ENCODE data around the gene MRPL24.

The MRPL24 gene

GRCh38 chr1:156756355-156756754 is 15.5 kb upstream of the MRPL24 start (continued):
- no peak for TF ChIP-seq POU6F1 (CRISPR knock-in tag; IDR thresholded peaks at IDR 0.05; ENCODE audit: borderline replicate concordance, low read depth)
- no peak for TF ChIP-seq BACH2 (CRISPR knock-in tag; IDR thresholded peaks at IDR 0.05; ENCODE audit: borderline replicate concordance)
- TF ChIP-seq, protein P1, sequence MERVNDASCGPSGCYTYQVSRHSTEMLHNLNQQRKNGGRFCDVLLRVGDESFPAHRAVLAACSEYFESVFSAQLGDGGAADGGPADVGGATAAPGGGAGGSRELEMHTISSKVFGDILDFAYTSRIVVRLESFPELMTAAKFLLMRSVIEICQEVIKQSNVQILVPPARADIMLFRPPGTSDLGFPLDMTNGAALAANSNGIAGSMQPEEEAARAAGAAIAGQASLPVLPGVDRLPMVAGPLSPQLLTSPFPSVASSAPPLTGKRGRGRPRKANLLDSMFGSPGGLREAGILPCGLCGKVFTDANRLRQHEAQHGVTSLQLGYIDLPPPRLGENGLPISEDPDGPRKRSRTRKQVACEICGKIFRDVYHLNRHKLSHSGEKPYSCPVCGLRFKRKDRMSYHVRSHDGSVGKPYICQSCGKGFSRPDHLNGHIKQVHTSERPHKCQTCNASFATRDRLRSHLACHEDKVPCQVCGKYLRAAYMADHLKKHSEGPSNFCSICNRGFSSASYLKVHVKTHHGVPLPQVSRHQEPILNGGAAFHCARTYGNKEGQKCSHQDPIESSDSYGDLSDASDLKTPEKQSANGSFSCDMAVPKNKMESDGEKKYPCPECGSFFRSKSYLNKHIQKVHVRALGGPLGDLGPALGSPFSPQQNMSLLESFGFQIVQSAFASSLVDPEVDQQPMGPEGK (CRISPR knock-in tag; IDR thresholded peaks at IDR 0.05; ENCODE audit: borderline replicate concordance): no peak
- TF ChIP-seq ISL1 (CRISPR knock-in tag; IDR thresholded peaks at IDR 0.05): no peak
- no peak for TF ChIP-seq ZNF8 (CRISPR knock-in tag; IDR thresholded peaks at IDR 0.05)
- no peak for TF ChIP-seq ZC3H10 (CRISPR knock-in tag; IDR thresholded peaks at IDR 0.05)
- no peak for TF ChIP-seq SNAI2 (CRISPR knock-in tag; IDR thresholded peaks at IDR 0.05)
- no peak for TF ChIP-seq RARB (CRISPR knock-in tag; IDR thresholded peaks at IDR 0.05)

DNA sequence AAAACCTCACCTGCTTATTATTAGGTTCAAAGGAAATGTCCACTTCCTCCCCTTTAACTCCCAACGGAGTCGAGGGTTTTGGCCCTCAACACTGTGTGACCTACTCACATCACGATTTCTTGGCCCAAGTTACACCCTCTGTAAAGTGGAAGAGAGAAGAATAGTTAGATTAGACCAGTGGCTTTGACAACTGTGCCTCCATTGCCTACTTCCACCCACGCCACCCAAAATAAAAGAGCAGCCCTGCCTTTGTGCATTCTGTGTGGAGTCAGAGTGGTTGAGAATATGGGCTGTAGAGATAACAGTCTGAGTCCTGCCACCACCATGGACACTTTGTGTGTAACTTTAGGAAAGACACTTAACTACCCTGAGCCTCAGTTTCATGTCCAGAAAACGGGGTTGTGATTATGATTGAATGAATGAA is 14.7 kb upstream of the MRPL24 start:
- no peak for ATAC-seq
- no peak for TF ChIP-seq CSDC2 (CRISPR knock-in tag; IDR thresholded peaks at IDR 0.05)

GRCh38 chr1:156754219-156754618 is 13.3 kb upstream of the MRPL24 start:
- no peak for ATAC-seq
- TF ChIP-seq ISL1 (CRISPR knock-in tag; IDR thresholded peaks at IDR 0.05): no peak
- no peak for TF ChIP-seq TCF4 (CRISPR knock-in tag; IDR thresholded peaks at IDR 0.05; ENCODE audit: borderline replicate concordance)
- TF ChIP-seq, protein P2, sequence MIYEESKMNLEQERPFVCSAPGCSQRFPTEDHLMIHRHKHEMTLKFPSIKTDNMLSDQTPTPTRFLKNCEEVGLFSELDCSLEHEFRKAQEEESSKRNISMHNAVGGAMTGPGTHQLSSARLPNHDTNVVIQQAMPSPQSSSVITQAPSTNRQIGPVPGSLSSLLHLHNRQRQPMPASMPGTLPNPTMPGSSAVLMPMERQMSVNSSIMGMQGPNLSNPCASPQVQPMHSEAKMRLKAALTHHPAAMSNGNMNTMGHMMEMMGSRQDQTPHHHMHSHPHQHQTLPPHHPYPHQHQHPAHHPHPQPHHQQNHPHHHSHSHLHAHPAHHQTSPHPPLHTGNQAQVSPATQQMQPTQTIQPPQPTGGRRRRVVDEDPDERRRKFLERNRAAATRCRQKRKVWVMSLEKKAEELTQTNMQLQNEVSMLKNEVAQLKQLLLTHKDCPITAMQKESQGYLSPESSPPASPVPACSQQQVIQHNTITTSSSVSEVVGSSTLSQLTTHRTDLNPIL (CRISPR knock-in tag; IDR thresholded peaks at IDR 0.05; ENCODE audit: low read depth): no peak

- no peak for ATAC-seq
- TF ChIP-seq, protein P2 (CRISPR knock-in tag; IDR thresholded peaks at IDR 0.05; ENCODE audit: low read depth): no peak
- no peak for TF ChIP-seq POU6F1 (CRISPR knock-in tag; IDR thresholded peaks at IDR 0.05; ENCODE audit: borderline replicate concordance, low read depth)
- TF ChIP-seq, protein P1 (CRISPR knock-in tag; IDR thresholded peaks at IDR 0.05; ENCODE audit: borderline replicate concordance): no peak
- TF ChIP-seq ZNF70 (CRISPR knock-in tag; IDR thresholded peaks at IDR 0.05): no peak
- TF ChIP-seq CSDC2 (CRISPR knock-in tag; IDR thresholded peaks at IDR 0.05): no peak
- TF ChIP-seq ZNF565 (CRISPR knock-in tag; conservative IDR thresholded peaks at IDR 0.05; ENCODE audit: low read depth): no peak
- TF ChIP-seq TOX (CRISPR knock-in tag; IDR thresholded peaks at IDR 0.05; ENCODE audit: borderline replicate concordance): no peak
- TF ChIP-seq ISL1 (CRISPR knock-in tag; IDR thresholded peaks at IDR 0.05): no peak
- TF ChIP-seq, protein P3, sequence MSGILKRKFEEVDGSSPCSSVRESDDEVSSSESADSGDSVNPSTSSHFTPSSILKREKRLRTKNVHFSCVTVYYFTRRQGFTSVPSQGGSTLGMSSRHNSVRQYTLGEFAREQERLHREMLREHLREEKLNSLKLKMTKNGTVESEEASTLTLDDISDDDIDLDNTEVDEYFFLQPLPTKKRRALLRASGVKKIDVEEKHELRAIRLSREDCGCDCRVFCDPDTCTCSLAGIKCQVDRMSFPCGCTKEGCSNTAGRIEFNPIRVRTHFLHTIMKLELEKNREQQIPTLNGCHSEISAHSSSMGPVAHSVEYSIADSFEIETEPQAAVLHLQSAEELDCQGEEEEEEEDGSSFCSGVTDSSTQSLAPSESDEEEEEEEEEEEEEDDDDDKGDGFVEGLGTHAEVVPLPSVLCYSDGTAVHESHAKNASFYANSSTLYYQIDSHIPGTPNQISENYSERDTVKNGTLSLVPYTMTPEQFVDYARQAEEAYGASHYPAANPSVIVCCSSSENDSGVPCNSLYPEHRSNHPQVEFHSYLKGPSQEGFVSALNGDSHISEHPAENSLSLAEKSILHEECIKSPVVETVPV (CRISPR knock-in tag; IDR thresholded peaks at IDR 0.05): no peak
- TF ChIP-seq OSR1 (CRISPR knock-in tag; IDR thresholded peaks at IDR 0.05): no peak
- TF ChIP-seq ARNTL (CRISPR knock-in tag; IDR thresholded peaks at IDR 0.05; ENCODE audit: borderline replicate concordance, low read depth): no peak
- TF ChIP-seq PPARA (CRISPR knock-in tag; IDR thresholded peaks at IDR 0.05; ENCODE audit: borderline replicate concordance): no peak
- no peak for TF ChIP-seq ESRRG (CRISPR knock-in tag; IDR thresholded peaks at IDR 0.05)
- TF ChIP-seq ZC3H10 (CRISPR knock-in tag; IDR thresholded peaks at IDR 0.05): no peak
- TF ChIP-seq BACH2 (CRISPR knock-in tag; IDR thresholded peaks at IDR 0.05; ENCODE audit: borderline replicate concordance): no peak
- TF ChIP-seq GLIS3 (CRISPR knock-in tag; IDR thresholded peaks at IDR 0.05): no peak
- TF ChIP-seq RARB (CRISPR knock-in tag; IDR thresholded peaks at IDR 0.05): no peak
Observed at GRCh38 chr1:156752843-156753482, 12.1 kb upstream of the MRPL24 start.

Data from SK-N-SH treated with all-trans-retinoic acid at 6 μM for 48 hours (cell line).